NCI-H128 (cell line): Measurements from ENCODE around the gene CACNA1D.
A peak's percentile ranks its signal among the peaks of the same experiment; 100 is the strongest.

ENCODE experiments used
- DNase-seq: peaks from one replicate; lab custom pipeline; 2025; ENCODE audit not compliant: unreplicated experiment; lab: John Stamatoyannopoulos, UW

CACNA1D gene

DNA sequence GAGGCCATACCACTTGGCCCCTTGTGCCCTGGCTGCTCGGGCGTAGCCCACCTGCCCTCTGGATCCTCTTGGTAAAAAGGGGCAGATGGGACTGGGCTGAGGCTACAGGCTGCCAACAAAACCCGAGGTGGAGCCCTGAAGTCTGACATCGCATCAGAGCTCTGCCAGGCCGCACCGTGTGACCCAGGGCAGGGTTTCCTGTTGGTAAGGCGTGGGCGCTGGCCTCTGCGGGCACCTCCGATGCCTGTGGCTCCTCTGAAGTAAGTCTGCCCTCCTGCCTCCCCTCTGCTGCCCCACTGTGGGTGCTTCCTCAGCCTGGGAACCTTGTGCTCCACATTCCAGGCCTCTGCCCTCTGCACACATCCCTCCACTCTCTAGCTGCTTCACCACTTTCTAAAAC lies 342.9 kb downstream of the CACNA1D start:
- DNase-seq = no peak

DNA sequence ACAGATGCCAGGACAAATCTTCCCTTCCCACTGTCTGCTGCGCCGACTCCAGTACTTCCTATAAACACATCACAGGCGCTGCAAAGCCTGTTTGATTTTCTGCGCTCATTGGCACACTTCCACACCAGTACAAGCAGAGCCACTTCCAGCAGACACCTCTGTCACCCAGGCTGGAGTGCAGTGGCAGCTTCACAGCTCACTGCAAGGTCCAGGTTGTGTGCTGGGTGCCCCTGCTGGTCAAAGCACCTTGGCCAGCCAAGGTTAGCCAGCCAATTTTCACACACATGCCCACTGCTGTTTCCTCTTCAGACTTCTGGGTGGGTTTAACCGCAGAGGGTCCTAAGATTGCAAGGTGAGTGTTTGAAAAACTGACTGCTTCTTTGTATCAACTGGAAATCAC lies 346.9 kb downstream of the CACNA1D start:
- no peak for DNase-seq

DNA sequence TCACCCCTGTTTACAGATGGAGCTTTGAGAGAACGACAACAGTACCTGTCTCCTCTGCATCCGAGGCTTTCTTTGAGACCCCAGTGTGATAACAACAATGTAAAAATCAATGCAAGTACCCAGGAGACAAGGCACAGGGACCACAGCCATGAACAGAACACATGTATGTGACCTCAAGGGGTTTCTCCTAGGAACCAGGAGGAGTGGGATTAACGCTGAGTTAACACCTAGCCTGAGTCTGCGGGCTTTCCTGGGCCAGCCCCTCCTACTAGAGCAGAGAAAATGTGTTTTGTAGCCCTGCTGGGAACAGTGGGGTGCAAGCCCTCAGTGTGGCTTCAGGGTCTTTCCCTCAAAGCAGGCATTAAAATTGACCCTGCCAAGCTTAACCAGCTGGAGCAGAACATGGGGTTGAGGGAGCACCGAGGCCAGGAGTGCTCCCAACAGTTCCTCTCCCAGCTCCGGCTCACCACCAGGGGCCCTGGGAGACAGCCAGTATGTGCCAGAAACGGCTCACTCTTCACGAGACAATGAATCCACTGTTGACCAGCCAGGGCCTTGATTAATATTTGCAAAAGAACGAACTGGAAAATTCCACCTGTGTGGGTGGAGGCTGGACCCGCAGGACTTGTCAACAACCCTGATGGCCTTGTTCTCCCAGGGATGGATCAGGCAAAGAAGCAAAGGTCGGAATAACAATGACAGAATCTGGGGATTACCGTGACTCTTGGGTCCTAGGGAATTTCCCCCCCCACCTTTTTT lies 348.2 kb downstream of the CACNA1D start:
- no peak for DNase-seq

DNA sequence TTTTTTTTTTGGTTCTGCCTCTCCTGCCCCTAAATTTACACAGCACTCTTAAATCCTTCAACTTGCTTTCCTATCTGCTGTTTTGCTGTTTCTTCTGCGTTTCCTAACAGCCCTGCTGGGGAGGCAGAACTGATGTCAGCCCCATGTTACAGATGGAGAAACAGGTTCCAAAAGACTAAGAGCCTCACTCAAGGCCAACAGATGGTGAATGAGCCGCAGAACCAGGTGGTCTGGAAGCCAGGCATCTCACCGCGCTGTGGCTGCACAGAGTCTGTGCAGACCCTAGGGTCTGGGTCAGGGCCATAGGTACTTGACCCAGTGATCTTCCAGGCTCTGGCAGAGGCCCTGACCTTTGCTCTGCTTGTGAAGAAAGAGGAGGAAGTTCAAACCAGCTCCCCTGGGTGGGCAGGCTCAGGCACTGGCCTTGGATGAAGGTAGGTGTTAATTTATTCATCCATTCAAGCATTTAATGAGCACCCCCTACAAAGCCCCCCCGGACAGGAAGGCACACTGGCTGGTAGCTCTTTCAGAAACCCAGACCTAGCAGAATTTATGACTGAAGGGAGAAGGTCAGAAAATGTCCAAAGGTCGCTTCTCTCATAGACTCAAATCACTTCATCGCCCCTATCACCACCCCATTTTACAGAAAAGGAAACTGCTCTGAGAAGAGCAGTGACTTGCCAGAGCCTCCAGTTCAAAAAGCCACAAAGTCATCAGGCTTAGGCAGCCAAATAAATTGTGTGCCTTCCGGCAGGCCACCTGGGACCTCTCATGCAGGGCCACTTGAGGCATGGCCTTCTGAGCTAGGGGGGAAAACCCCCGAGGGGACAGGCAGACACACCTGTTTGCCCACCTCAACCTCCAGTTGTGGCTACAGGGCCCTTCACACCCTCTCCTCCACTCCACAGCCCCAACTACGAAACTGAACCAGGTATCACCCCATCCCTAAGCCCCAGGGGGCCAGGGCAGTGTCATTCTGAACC lies 349.1 kb downstream of the CACNA1D start:
- no peak for DNase-seq

DNA sequence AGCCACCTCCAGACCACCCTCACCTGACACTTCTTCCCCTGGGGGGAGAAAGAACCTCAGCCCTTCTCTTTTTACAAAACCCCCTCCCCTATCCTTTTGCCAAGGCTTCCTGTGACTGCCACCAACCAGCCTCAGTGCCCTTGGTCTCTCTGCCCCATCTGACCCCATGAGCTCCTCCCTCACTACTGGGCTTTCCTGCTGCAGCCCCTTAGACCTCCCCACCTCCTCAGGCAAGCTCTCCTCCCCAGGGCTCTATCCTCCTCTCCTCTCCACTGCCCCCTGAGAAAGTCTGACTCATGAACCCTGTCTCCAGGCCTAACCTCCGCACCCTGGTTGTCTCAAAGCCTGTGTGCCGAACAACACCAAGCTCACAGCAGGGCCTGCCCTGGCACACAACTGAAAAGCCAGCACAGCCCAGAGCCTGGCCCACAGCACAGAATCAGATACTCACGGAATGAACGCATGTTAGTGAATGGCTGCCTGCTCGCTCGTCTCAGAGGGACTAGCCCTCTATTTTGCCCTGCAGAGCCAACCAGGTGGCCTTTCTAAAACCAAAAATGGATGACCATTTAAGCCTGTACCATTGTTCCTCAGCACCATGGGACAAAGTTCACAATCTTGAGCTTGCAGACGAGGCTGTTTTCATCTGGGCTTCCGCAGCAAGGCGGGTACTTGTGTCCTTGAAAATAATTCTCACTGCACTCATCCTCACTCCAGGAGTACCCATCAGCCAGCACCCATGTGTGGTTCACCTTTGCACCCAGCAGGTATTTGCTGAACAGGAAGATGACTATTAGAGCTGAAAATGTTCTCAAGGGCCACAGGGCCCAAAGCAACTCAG lies 350.1 kb downstream of the CACNA1D start:
- no peak for DNase-seq

DNA sequence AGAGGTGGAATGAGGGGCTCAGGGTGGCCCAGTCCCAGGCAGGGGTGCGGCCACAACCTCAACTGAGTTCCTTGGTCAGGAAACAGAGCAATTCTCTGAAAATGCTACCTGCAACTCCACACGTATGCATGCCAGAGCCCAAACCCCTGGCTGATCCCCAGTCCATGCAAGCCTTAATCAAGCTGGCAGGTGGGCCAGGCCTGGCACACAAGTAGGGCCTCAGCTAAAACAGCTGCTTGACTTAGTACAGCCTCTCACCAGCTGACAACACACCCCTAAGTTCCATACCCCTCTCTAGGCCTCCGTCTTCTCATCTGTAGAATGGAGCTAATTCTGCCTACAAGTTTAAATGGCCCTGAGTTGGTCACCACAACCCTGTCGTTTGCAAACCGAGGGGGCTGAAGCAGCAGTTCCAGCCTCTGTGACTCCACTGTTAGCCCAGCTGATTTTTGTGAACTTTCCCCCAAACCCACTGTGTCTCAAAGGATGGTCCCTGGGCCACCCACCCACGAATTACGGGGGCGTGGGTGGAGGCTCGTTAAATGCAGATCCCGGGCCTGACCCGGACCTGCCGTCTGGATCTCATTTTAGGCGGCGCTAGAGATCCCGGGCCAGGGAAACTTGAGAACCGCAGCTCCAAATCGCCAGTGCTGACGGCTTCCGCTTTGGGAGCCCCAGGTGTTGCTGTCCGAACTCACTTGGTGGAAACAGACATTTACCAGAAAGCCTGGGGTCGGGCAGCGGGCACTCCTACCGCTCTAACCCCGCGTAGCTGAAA lies 350.9 kb downstream of the CACNA1D start:
- no peak for DNase-seq

DNA sequence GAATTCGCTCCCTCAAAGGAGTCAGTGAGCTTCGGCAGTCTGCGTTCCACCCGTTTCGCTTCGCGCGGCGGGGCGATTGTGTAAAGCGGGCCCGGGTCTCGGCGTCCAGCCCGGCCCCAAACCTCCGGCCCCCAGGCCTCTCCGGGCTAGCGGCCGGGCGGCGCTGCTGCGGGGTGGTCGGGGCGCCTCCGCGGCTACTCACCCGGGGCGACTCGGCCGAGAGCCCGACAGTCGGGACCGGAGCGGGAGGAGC lies 351.4 kb downstream of the CACNA1D start:
- no peak for DNase-seq

DNA sequence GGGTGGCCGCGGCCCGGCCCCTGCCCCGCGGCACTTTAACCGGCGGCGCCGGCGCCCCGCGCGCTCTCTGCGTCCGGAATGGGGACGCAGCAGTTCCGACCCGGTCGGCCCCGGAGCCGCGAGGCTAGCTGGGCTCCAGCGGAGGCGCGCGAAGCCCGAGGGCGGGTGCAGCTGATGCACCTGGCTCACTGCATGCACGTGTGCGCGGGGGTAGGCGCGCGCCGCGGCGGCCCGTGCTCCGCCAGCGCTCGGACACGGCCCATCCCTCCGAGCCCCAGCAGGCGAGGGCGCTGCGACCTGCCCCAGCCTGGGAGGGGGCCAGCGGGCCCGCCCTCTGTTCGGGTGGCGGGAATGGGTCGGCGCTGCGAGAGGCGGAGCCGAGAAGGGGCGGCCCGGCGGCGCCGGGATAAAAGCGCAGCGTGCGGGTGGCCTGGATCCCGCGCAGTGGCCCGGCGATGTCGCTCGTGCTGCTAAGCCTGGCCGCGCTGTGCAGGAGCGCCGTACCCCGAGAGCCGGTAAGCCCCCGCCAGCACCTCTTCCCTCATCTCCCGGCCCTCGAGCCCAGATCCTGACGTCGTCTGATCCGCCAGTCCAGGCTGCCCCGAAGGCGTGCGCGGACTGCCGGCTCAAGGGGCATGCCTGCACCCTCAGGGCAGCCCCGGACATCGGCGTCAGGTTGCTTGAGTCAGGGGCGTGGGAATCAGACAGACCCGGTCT lies 351.9 kb downstream of the CACNA1D start, which contains the start of the genes CHDH and IL17RB:
Gene CHDH (minus strand): TSS at position 286 of the 717 bp plus-strand sequence. CDS start 22,411 bp downstream, outside the sequence.
Gene IL17RB (plus strand): TSS at position 435 of the 717 bp plus-strand sequence. CDS start 21 bp downstream, at position 456.
- peak; percentile 18 for DNase-seq

DNA sequence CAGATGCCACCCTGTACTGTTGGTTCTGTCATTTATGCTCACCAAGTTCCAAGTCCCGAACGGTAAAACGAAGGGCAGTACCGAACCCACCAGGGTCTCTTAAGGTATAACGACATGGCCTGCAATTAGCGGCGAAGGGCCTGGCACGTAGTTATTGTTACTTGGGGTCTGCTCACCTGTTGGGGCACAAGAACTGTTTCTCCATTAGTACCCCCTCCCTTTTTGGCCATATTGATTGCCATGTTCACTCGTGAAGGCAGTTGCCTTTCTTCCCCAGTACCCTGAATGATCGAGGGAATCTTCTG lies 352.4 kb downstream of the CACNA1D start:
- no peak for DNase-seq

DNA sequence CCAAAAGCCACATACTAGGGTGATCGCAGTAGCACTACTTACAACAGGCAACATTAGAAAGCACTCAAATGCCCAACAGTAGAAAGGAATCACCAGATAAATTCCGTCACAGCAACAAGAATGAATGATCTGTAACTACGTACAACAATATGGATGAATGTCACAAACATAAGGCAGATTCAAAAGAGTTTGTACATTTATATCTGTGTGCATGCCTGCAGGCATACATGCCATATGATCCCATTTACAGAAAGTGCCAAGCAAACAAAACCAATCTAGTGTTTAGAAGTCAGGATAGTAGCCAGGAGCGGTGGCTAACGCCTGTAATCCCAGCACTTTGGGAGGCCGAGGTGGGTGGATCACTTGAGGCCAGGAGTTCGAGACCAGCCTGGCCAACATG lies 355.5 kb downstream of the CACNA1D start:
- no peak for DNase-seq

DNA sequence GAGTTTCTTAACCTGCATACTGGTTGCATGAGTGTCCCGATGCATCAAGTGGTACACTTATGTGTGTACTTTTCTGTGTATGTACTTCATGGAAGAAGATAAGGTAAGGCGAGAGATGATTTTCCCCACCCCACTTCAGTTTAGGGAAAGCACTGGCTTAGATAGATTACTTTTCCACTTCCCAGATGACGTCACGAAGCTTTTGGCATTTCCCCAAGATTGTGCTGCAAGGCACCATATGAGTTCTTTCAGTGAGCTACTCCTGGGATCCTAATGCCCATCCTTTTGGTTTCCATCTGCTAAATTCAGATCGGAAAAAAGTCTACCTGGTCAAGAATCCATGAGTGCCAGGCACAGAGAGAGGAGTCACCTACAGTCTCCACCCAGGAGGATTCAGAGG lies 356.5 kb downstream of the CACNA1D start:
- DNase-seq = no peak

DNA sequence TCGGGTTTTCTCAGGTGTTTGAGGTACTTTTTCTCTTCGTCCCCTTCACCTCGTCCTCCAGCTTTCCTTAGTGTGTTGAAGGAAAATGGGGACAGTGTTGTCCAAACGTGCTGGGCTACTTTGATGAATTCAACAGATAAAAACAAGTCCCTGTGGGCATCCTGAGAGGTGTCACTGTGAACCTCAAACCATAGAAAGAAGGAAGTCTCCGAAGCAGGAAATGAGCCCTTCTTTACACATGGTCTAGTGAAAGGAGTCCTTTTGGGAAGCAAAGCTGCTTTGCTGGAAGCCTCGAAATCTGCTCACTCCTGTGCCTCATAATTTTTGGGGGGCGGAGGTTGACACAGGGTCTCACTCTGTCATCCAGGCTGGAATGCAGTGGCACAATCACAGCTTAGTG lies 362.6 kb downstream of the CACNA1D start:
- no peak for DNase-seq

DNA sequence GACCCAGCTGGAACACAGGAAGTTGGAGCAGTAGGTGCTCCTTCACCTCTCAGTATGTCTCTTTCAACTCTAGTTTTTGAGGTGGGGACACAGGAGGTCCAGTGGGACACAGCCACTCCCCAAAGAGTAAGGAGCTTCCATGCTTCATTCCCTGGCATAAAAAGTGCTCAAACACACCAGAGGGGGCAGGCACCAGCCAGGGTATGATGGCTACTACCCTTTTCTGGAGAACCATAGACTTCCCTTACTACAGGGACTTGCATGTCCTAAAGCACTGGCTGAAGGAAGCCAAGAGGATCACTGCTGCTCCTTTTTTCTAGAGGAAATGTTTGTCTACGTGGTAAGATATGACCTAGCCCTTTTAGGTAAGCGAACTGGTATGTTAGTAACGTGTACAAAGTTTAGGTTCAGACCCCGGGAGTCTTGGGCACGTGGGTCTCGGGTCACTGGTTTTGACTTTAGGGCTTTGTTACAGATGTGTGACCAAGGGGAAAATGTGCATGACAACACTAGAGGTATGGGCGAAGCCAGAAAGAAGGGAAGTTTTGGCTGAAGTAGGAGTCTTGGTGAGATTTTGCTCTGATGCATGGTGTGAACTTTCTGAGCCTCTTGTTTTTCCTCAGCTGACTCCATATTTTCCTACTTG lies 363.8 kb downstream of the CACNA1D start:
- DNase-seq = no peak

DNA sequence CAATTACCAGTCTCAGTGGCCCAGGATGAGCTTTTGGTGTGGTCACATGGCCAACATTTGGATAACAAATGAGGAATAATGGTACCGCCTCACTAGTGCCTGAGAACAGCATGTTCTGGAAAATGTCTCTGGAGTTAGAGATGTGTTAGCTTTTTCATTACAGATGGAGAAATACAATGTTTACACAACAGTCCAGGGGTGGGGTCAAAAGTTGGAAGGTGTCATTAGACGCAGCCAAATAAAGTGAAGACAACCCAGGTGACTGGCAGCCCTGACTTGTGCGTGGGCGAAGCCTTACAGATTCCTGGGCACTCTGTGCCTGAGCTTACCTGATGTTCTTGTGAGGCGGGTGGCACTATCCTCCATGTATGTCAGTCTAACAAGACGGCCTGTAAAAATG lies 364.8 kb downstream of the CACNA1D start:
- DNase-seq = no peak

DNA sequence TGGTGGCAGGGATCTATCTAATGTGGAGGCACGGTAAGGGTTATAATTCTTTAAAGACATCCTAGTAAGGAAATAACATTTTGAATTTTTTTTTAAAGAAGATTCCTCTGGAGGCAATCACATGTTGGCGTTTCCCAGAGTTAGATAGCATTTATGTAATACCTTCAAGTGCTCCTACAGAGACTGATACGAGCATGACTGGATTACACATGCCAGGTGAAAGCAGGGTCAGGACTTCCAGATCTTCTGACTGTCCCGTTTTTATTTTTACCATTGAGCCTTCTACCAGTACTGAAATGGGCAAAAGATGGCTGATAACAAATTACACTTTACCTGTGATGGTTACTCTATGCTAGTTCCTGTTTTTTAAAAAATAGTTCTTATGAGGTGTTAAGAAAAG lies 365.8 kb downstream of the CACNA1D start:
- no peak for DNase-seq

DNA sequence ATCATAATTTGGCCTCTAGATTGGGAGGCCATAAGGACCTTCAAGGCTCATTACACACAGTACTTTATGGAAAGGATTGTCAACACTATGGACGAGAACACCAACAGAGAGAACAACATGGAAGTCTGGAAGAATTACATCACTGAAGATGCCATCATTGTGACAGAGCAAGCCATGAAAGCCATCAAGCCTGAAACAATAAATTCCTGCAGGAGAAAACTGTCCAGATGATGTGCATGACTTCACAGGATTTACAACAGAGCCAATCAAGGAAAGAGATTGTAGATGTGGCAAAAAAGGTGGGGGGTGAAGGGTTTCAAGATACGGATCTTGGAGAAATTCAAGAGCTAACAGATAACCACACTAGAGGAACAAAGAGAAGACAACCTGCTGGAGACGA lies 367.8 kb downstream of the CACNA1D start:
- no peak for DNase-seq

DNA sequence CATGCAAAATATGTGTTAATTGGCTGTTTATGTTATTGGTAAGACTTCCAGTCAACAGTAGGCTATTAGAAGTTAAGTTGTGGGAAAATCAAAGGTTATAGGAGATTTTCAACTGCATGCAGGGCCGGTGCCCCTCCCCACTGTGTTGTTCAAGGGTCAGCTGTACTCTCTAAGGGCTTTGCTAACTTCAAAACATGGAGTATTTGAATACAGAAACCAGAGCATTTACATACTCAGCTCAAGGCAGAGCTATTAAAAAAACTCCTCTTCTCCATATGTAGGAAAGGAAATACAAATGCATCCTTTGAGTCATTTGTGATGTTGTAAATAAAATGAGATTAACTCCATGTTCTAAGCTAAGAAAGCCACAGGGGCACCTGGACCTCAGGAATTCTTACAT lies 368.7 kb downstream of the CACNA1D start:
- DNase-seq = no peak
